AG09319 (cell line): ENCODE data around the gene ACER2.
A peak's percentile ranks its signal among the peaks of the same experiment; 100 is the strongest.

Source experiments
- DNase-seq: peaks from one replicate; pipeline ENCODE4 v3.0.0-alpha.2; 2010; ENCODE audit warnings: low read depth; ENCODE audit errors: extremely low read depth
- TF ChIP-seq, protein P1 (sequence below): IDR thresholded peaks from 2 replicates; pipeline ENCODE4 v1.5.1; 2011; ENCODE audit warnings: low read depth, mild to moderate bottlenecking, inconsistent platforms, low read length, moderate library complexity

Gene ACER2

DNA sequence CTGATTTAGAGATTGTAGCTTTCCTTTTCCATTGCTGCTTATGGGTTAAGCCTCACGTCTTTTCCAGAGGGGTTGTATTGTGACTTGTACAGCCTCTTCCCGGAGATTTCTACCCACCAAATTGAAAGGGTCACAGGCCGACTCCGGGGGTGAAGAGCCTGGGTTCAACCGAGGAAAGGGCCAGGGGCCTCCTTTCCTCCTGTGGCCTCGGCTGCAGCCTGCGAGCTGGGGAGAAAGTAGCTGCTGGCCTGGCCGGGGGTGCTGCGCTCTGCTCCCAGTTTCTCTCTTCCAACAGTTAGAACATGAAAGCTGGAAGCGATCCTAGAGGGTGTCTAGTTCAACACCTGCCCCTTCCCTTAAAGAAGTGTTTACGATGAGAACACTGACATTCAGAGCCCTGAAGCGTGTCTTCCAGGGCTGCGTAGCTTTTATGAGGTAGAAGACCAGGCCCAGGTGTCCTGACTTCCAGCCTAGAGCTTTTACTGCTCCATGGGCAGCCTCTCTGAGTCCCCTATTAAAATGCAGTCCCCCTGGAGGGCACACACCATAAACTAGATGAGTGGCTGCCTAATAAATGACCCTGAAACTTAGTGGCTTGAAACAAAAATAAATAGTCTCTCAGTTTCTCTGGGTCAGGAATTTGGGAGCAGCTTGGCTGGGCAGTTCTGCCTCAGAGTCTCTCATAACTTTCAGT, 56.9 kb downstream of the ACER2 start:
- no peak for DNase-seq
- TF ChIP-seq, protein P1, sequence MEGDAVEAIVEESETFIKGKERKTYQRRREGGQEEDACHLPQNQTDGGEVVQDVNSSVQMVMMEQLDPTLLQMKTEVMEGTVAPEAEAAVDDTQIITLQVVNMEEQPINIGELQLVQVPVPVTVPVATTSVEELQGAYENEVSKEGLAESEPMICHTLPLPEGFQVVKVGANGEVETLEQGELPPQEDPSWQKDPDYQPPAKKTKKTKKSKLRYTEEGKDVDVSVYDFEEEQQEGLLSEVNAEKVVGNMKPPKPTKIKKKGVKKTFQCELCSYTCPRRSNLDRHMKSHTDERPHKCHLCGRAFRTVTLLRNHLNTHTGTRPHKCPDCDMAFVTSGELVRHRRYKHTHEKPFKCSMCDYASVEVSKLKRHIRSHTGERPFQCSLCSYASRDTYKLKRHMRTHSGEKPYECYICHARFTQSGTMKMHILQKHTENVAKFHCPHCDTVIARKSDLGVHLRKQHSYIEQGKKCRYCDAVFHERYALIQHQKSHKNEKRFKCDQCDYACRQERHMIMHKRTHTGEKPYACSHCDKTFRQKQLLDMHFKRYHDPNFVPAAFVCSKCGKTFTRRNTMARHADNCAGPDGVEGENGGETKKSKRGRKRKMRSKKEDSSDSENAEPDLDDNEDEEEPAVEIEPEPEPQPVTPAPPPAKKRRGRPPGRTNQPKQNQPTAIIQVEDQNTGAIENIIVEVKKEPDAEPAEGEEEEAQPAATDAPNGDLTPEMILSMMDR = no peak

DNA sequence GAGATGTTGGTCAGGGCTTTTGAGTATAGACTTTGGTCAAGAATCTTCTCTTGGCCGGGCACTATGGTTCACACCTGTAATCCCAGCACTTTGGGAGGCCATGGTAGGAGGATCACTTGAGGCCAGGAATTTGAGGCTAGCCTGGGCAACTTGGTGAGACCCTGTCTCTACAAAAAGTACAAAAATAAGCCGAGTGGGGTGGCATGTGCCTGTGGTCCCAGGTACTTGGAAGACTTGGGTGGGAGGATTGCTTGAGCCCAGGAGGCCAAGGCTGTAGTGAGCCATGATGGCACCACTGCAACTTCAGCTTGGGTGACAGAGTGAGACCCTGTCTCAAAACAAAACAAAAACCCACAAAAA, 57.5 kb downstream of the ACER2 start:
- TF ChIP-seq, protein P1 = no peak
- no peak for DNase-seq

DNA sequence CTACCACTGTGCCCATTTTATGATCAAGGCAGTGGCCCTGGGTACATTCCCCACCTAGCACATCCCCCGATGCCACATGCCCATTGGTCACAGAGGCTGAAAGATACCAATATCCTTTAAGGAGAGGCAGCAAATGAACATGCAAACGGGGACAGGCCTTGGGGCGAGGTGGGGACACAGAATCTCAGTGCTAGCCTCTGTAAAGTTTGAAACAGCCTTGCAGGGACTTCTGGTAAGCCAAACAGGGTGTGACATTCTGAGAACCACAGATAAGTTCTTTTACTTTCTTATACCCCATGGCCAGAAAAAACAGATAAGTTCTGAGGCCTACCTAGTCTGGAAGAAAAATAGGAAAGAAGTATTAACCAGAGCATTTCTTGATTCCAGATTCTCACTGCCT, 60.5 kb downstream of the ACER2 start:
- DNase-seq = no peak
- TF ChIP-seq, protein P1 = no peak

DNA sequence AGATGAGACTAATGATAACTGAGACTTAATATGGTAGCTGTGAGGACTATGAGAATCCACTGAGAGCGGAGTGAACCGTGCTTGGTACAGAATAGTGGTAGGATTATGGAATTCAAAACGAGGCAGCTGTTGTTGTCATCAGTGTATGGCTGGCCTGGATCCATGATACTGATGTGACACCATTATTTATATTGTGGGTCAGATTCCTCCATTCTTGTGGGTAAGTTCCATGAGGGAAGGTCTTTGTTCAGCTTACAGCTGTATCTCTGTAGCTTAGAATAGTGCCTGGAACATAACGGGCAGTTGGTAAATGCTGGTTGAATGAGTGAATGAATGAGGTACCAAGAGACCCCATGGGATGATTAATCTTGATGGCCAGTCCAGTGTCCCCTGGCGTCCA, 61.8 kb downstream of the ACER2 start:
- no peak for DNase-seq
- TF ChIP-seq, protein P1 = no peak

DNA sequence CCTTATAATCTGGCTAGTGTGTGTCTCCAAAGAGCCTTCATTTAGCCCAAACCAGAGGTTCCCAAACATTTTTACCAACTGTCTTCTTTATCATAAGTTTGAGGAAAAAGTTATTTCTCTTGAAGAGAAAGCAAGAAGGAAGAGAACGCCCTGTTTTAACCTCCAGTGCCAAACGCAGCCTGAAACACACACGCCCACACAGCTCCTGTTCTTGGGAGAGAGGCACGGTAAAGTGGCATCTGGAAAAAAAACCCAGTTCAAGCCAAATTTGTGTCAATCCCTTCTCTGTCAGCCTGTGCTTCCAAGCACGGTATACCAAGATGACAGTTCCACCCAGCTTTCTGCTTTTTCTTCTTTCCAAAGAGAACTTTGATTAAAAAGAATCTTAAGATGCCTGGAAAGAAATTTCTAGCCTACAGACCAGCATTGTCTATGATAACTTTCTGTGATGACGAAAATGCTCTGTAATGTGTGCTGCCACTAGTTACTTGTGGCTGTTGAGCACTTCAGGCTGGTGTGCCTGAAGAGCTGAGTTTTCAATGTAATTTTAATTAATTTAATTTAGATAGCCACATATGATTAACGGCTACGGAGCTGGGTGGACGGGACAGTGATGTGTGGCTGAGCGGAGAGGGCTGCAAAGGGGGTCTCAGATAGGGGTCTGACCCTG, 62.3 kb downstream of the ACER2 start:
- DNase-seq = no peak
- TF ChIP-seq, protein P1 = no peak

DNA sequence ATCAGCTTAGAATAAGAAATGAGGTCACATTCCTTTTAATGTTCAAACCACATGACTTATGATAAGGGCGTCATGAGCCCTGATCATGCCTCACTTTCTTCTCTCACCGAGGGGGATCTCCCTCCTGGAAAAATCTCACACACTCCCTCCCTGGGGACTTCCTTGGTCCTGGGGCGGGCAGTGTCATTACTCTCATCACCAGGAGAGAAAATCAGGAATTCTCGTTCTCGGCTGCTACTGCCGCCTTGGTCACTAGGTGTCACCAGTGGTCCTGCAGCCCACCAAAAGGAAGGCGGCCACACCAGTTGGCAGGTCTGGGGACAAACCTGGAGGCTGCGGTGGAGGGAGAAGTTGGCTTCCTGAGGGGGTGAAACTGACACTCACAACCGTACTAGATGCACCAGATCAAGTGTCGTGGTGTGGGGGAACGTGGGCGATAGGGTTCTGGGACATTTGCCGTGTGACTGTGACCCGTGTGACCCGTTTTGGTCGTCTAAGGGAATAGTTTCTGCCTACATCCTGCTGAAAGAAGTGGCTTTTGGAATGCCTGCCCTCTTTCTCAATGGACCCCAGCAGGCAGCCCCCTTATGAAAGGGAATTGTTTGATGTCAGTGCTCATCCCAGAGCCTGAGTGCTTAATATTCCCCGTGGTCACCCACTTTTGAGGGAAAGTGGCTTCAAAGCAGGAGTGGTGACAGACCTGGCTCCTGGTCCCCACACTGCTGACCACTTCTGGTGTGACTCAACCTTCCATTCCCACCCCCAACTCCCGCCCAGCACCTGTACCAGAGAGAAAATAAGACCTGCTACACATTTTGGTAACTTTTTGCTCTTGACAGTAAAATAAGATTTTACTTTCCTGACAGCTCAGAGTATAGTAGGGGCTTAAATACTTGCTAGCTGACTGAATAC, 63.2 kb downstream of the ACER2 start:
- no peak for DNase-seq
- TF ChIP-seq, protein P1 = peak; percentile 70

DNA sequence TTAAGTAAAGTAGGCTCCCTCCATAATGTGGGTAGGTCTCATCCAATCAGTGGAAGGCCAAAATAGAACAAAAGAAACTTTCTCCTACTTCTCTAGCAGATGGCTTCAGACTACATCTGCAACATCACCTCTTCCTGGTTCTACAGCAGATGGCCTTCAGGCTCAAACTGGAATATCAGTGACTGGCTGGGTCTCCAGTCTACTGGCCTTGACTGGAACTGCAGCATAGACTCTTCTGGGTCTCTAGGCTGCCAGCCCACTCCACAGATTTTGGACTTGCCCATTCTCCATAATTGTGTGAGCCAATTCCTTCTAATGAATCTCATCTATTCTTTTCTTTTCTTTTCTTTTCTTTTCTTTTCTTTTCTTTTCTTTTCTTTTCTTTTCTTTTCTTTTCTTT, 64.8 kb downstream of the ACER2 start:
- DNase-seq = no peak
- TF ChIP-seq, protein P1 = no peak
